SW480 (cell line): Measurements from ENCODE around the gene OPCML.

ENCODE experiments used
- DNase-seq: peaks from one replicate; pipeline ENCODE4 v3.0.0-alpha.2; 2016; ENCODE audit warnings: low spot score

Gene OPCML

DNA sequence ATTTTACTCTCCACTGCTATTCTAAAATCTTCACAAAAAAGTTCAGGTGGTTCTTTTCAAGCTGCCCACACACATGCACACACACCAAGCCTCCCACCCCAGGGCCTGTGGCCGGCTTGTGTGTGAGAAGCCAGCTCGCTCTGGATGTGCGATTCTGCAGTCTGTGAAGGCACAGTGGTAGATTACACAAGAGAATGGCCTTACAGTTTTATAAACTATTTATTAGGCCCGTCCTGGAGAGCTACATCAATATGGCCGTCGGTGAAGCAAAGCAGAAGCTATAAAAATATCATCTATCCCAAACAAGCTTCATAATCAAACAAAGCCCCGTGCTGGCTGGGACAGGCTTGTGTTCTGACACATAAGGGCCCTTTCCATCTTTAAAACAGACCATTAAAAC, 240.5 kb downstream of the OPCML start:
- no peak for DNase-seq

DNA sequence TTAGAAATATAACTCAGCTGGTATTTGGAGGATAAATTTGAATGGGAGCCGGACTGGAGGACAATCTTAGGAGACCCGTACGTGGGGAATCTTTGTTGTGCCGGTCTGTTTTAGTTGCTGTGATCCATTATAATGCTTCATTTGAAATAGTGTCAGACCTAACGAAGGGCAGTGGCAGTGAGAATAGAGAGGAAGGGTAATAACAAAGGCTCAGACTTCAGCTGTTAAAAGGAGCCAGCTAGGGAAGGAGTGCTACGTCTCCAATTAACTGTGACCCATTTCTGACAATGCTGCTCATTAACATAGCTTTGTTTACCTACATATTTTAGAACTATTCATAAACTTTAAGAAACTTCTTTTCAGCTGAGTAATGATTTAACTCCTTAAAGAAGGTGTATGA, 246.9 kb downstream of the OPCML start:
- no peak for DNase-seq

- no peak for DNase-seq
Measured at GRCh38 chr11:133284156-133284555, 248.1 kb downstream of the OPCML start.

DNA sequence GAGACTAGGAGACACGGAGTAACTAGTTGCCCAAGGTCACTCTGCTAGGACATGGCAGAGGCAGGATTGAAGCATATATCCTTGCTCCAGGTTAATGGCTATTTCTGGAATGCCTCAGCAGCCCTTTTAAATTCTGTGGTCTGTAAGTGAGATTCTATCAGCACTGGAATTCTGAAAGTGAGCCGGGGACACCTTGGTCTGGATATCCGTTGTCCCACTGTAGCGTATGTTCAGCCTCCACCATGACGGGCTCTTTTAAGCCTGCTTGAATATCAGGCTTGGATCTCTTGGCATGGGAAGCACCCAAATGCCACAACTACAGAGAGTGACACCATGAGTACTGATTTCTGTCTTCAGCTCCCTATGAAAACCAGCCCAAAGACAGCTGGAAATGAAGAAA, 254.4 kb downstream of the OPCML start:
- no peak for DNase-seq

DNA sequence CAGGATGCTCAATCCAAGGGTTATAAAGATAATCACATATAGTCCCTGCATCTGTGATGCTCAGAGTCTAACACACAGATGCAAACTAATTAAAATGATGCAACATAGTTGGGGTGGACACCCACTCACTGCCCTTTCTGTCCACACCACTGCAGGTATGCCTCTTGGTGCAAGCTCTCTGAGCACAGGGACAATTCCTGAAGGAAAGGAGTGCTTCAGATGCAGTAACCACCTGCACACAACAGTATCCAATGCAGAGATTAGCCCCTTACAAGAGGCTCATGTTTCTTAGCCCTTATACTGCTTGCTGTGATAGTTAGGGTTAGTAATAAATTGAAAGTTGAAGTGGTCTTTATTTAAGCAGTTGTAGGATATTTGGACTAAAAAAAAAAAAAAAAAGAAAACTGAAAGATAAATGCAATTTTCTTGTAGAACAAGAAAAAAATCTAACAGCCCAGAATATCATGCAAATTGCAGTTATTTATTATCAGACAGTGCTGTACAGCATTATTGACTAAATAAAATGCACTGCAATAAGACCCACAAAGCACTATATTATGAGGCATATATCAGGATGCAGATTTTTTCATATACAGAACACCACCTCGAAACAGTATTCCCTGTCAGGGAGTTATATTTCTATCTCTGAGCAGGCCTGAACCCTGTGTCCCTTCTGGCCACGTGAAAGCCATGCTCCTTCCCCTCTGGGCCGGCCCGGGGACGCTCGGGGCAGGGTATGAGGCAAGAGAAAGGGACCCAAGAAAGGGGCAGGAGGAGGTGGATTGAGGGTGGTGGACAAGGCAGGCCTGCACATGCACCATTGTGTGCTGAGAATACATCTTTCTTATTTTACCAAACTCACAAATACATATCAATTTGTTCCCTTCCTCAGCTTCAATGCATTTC, 260.2 kb downstream of the OPCML start:
- DNase-seq = no peak

DNA sequence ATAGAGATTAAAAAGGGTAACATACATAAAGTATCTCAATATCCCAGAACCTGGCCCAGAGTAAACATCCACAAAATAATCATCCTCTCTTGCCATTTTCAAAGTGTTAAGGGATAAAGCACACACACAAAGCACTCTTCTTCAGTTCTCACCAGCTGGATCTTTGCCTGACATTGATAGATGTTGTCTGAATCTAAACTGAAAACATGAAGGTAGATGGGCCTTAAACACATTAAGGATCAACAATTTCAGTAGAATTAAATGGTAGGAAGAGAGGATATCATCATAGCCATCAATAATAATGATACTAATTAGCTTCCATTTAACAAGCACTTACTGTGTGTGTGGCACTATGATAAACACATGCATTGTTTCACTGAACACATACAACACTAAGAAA, 261.1 kb downstream of the OPCML start:
- DNase-seq = no peak

DNA sequence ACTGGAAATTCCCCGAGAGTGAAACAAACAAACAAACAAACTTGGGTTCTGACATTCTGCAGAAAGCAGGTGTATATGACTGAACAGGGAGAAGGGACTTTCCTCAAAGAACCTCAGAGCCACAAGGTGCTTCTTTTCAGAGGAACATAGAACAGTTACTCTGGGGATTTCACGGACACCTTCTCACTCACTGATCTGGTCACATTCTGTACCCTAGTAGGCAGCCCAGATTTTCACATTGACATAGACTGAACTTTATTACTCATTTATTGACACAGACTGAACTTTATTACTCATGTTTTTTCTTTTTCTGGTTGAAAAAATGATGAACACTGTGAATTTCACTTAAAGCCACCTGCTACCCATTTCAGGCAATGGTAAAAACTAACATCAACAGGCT, 263.0 kb downstream of the OPCML start:
- no peak for DNase-seq

GRCh38 chr11:133266986-133267385, 265.3 kb downstream of the OPCML start:
- DNase-seq = no peak

GRCh38 chr11:133265530-133266035, 266.7 kb downstream of the OPCML start:
- DNase-seq = no peak

- no peak for DNase-seq
Measured at GRCh38 chr11:133263332-133263731, 269.0 kb downstream of the OPCML start.

DNA sequence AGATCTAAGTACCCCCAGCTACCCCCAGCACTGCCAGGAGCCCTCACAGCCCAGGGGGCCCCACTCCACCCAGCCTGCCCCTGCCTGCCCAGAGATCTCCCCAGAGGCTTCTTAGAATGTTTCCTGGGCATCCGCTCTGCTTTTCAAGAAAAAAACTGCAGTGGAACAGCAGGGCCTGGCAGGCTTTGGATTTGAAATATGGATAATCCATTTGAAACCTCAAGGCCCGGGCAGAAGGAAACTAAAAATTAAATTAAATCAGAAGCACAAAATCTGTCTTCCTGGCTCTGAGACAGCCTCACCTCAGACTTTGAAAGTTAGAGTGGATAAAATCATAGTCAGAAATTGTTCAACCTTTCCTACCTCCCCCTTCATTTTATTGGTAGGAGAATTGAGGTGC, 273.6 kb downstream of the OPCML start:
- no peak for DNase-seq

GRCh38 chr11:133254601-133255000, 277.7 kb downstream of the OPCML start:
- no peak for DNase-seq

DNA sequence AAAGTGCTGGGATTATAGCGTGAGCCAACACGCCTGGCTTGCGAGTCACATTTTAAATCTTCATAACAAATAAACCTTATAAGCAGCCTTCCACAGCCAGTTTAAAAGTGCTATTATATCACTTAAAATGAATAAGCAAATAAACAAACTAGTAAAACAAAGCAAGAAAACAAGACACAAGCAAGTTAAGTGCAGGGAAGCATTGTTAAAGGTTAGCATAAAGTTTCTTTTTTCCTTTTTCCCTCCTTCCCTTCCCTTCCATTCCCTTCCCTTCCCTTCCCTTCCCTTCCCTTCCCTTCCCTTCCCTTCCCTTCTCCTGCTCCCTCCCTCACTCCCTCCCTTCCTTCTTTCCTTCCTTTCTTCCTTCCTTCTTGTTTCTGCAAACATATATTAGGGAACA, 278.7 kb downstream of the OPCML start:
- no peak for DNase-seq

DNA sequence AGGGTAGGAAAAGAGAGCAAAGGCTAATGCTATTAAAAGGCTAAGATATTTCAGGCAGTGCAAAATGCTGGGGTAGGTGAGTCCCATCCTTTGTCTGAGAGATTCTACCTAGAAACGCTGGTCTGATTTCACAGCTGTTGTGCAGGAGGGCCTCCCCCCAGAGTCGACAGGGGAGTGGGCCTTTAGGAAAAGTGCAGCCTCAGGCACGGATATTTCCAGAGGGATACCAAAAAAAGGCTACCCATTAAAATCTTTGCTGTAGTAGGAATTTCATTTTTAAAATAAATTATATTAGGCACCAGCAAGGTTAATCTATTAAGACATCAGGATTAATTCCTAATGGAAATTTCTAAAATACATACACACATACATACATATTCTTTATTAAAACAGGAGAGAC, 280.5 kb downstream of the OPCML start:
- no peak for DNase-seq

GRCh38 chr11:133249530-133249929, 282.8 kb downstream of the OPCML start:
- DNase-seq = no peak

GRCh38 chr11:133249065-133249464, 283.2 kb downstream of the OPCML start:
- no peak for DNase-seq

GRCh38 chr11:133243832-133244231, 288.5 kb downstream of the OPCML start:
- no peak for DNase-seq

DNA sequence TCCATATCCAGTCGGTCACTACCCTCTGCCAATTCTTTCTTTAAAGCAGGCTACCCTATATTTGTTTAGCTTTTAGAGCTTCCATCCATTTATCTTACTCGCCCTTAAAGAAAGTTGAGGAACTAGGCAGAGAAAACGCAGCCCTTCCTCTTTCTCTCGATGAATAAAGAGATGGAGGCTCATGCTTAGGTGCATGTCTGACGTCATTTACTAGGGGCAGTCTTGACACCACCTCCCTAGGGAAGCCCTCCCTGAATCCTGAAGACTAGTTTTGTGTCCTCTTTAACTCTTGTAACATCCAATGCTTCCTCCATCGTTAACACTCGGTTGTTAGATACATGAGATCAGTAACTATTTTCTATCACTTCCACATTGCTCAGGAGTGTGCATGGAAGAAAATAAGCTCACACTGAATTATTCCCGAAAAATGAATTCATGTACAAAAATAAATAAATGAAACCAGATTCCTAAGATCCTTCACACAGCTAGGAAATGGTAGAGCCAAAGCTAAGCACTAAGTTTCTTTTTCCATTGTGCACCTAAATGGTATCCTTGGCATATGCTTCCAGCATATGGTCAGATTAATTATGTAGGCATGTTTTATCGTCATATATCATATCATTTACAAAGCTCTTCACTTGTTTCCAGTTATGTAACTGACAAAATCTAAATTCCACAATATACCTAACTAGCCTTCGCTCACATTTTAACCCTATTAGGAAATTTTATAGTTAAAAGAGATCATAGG, 291.2 kb downstream of the OPCML start:
- no peak for DNase-seq

DNA sequence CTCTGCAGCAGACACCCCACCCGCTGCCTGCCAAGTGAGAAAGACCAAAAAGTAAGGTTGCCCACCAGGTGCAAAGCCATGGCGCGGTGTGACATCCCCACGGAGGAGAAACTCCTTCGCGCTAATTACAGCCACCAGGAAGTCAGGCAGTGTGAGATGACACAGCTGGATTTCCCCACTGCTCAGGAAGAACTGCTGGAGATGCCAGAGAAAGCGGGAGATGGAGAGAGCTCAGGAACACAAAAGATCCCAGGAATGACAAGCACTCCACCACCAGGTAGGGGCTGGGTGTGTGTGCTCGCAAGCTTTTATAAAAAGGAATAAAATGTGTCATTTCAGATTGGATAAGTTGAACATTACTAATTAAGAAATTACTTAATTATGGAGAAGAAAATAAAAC, 292.7 kb downstream of the OPCML start:
- DNase-seq = no peak

DNA sequence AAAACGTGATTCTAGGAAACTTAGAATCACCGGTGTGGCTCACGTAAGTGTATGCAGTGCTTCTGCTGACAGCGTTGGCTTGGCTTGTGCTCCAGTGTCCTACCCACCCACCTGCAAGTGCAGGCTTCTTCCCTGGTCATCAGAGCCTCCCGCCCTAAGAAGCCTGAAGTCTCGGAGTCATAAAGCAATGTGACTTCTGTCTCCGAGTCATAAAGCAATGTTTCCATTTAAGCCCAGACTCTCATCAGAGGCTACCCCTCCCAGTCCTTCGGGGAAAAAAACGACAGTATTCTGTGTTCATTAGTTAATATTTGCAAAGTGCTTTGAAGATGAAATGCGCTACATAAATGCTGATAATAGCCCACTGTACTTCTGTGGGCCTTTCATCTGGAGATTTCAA, 293.8 kb downstream of the OPCML start:
- DNase-seq = no peak

DNA sequence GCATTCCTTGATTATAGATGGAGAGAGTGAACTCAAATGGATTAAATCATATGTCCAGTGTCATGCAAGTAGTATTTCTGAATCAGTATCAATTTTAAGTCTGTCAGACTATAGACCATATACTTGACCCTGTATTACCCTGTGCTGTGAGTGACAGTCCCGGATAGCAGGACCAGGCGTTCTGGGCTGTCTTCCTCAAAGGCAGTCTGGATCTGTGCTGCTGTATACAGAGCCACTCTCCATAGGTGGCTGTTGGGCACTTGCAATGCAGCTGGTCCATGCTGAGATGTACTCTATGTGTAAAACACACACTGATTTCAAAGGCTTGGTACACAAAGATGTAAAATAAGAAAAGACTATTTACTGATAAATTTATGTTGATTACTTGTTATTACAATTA, 294.3 kb downstream of the OPCML start:
- no peak for DNase-seq

GRCh38 chr11:133235381-133235780, 296.9 kb downstream of the OPCML start:
- no peak for DNase-seq

DNA sequence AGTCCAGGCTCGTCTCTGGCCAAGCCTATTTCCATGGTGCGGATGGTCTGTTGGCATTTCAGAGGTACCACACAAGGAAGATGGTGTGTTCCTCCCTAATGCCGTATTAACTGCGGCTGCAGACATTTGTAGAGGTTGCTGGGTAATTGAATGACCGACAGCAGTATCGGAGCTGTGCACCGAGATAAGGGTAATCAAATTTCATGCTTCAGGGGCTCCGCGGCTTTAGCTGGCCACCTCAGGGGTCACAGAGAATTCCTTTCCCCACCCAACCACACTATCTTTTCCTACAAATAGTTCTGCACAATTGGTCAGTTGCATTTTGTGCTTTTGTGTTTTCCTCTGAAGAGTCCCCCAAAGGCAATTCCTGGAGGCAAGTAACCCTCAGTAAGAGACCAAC, 297.4 kb downstream of the OPCML start:
- no peak for DNase-seq
